H1 (cell line): ENCODE results near the gene KCNJ9. TPM values are rescaled to one million over a fixed set of nuclear protein-coding genes. Genes with fewer than 3 reads are reported as not detected.
A peak's percentile ranks its signal among the peaks of the same experiment; 100 is the strongest.

Experiments
- CTCF ChIA-PET: fragments of 300-600 bp; sonication (Branson Sonifier 250); formaldehyde crosslinking; loops from one replicate; lab custom pipeline; 2021; ENCODE audit not compliant: partially characterized antibody; lab: Charles Lee
- POLR2A ChIA-PET: fragments of 300-600 bp; sonication (Branson Sonifier 250); formaldehyde crosslinking; loops from one replicate; lab custom pipeline; 2021; ENCODE audit warnings: inconsistent platforms; ENCODE audit not compliant: partially characterized antibody; lab: Charles Lee
- DNase-seq, 2 experiments: peaks; one replicate each; pipeline versions ENCODE4 v3.0.0 to v3.0.0-alpha.2; 2010 to 2022; ENCODE audit warnings: low spot score in 2 of 2, low read depth in 1 of 2, mixed read lengths in 1 of 2
- FAIRE-seq: peaks from 2 replicates; lab custom pipeline; 2011; peaks lifted over from hg19 to GRCh38; lab: Jason Lieb, UNC
- H2AFZ ChIP-seq: 2 replicates; pipeline ENCODE4 v1.8.1; 2012; ENCODE audit warnings: low read length, inconsistent platforms
- H2AK5ac ChIP-seq: 2 replicates; pipeline ENCODE4 v1.6.1; 2013; ENCODE audit warnings: low read depth, low read length
- H2BK120ac ChIP-seq: replicated peaks from 2 replicates; pipeline ENCODE3; 2013; ENCODE audit warnings: low read depth, low read length, inconsistent platforms
- H2BK12ac ChIP-seq: 2 replicates; pipeline ENCODE4 v1.6.1; 2013; ENCODE audit warnings: low read depth, low read length
- H2BK15ac ChIP-seq: 2 replicates; pipeline ENCODE4 v1.6.1; 2013; ENCODE audit warnings: low read length
- H2BK20ac ChIP-seq: 2 replicates; pipeline ENCODE4 v1.6.1; 2013; ENCODE audit warnings: low read length
- H2BK5ac ChIP-seq: 2 replicates; pipeline ENCODE4 v1.6.1; 2013; ENCODE audit warnings: low read depth, low read length
- H3K14ac ChIP-seq: 2 replicates; pipeline ENCODE4 v1.6.1; 2013; ENCODE audit warnings: inconsistent platforms; ENCODE audit not compliant: insufficient read length
- H3K18ac ChIP-seq: 2 replicates; pipeline ENCODE4 v1.6.1; 2013; ENCODE audit warnings: low read length; ENCODE audit errors: extremely low read depth
- H3K23ac ChIP-seq: 2 replicates; pipeline ENCODE4 v1.6.1; 2013; ENCODE audit warnings: inconsistent platforms; ENCODE audit not compliant: insufficient read length
- H3K23me2 ChIP-seq: 2 replicates; pipeline ENCODE4 v1.6.1; 2013; ENCODE audit warnings: low read depth, low read length
- H3K27ac ChIP-seq: 2 replicates; pipeline ENCODE4 v1.6.1; 2011; ENCODE audit warnings: low read depth, low read length, inconsistent platforms
- H3K27me3 ChIP-seq, 4 experiments: replicated peaks in 1 of 4; 1 replicate in 1 of 4; 2 replicates in 3 of 4; pipeline versions ENCODE4 v1.6.1 to v1.8.1; 2011 to 2013; ENCODE audit warnings: low read length in 3 of 4, mild to moderate bottlenecking in 3 of 4, inconsistent platforms in 2 of 4, mixed read lengths in 2 of 4, moderate library complexity in 1 of 4; ENCODE audit not compliant: control insufficient read depth in 3 of 4, insufficient read depth in 3 of 4; ENCODE audit errors: extremely low read depth in 1 of 4
- H3K36me3 ChIP-seq, 4 experiments: 2 replicates each; pipeline versions ENCODE4 v1.6.1 to v1.8.1; 2011 to 2013; ENCODE audit warnings: mild to moderate bottlenecking in 4 of 4, low read length in 3 of 4, moderate library complexity in 2 of 4, control low read depth in 1 of 4, inconsistent platforms in 1 of 4; ENCODE audit not compliant: insufficient read depth in 4 of 4, control insufficient read depth in 2 of 4
- H3K4ac ChIP-seq: replicated peaks from 2 replicates; pipeline ENCODE3; 2013; ENCODE audit warnings: low read length, low read depth, mixed read lengths, inconsistent platforms; ENCODE audit not compliant: insufficient read length
- H3K4me1 ChIP-seq, 4 experiments: replicated peaks in 1 of 4; 1 replicate in 1 of 4; 2 replicates in 3 of 4; pipeline versions ENCODE4 v1.6.1 to v1.8.1; 2011 to 2013; ENCODE audit warnings: low read length in 3 of 4, inconsistent platforms in 2 of 4, mixed read lengths in 1 of 4; ENCODE audit not compliant: insufficient read depth in 4 of 4, control insufficient read depth in 3 of 4
- H3K4me2 ChIP-seq, 2 experiments: 2 replicates each; pipeline versions ENCODE4 v1.6.1 to v1.8.1; 2011 to 2013; ENCODE audit warnings: low read depth in 2 of 2, low read length in 2 of 2, control low read depth in 1 of 2, inconsistent platforms in 1 of 2, mild to moderate bottlenecking in 1 of 2; ENCODE audit not compliant: insufficient read depth in 1 of 2
- H3K4me3 ChIP-seq, 4 experiments: fragments of 200-600, 300-600 bp in 1 of 4; sonication (generic), shearing (Covaris generic), sonication (Bioruptor Twin) in 1 of 4; 2 replicates each; pipeline versions ENCODE4 v1.5.1 to v1.8.1; 2011 to 2016; ENCODE audit warnings: low read length in 4 of 4, low read depth in 3 of 4, control low read depth in 2 of 4, inconsistent platforms in 2 of 4, mild to moderate bottlenecking in 2 of 4, mixed read lengths in 1 of 4, moderate library complexity in 1 of 4; ENCODE audit not compliant: insufficient read depth in 2 of 4; ENCODE audit errors: extremely low read depth in 1 of 4
- H3K56ac ChIP-seq: replicated peaks from 2 replicates; pipeline ENCODE3; 2013; ENCODE audit warnings: low read depth, mild to moderate bottlenecking, mixed read lengths, low read length, inconsistent platforms; ENCODE audit not compliant: insufficient read length
- H3K79me1 ChIP-seq: 2 replicates; pipeline ENCODE4 v1.6.1; 2013; ENCODE audit warnings: low read depth, low read length, control low read depth
- H3K79me2 ChIP-seq, 2 experiments: 2 replicates each; pipeline versions ENCODE4 v1.6.1 to v1.8.1; 2012 to 2013; ENCODE audit warnings: low read length in 2 of 2, mild to moderate bottlenecking in 2 of 2, inconsistent platforms in 1 of 2; ENCODE audit not compliant: insufficient read depth in 2 of 2, control insufficient read depth in 1 of 2
- H3K9ac ChIP-seq, 4 experiments: replicated peaks in 1 of 4; 1 replicate in 1 of 4; 2 replicates in 3 of 4; pipeline versions ENCODE4 v1.6.1 to v1.8.1; 2011 to 2013; ENCODE audit warnings: low read depth in 3 of 4, low read length in 3 of 4, control low read depth in 2 of 4, mild to moderate bottlenecking in 2 of 4, moderate library complexity in 2 of 4, inconsistent platforms in 1 of 4; ENCODE audit errors: extremely low read depth in 1 of 4
- H3K9me3 ChIP-seq, 2 experiments: 2 replicates each; pipeline versions ENCODE4 v1.6.1 to v1.8.1; 2012 to 2013; ENCODE audit warnings: mild to moderate bottlenecking in 2 of 2, moderate library complexity in 2 of 2, control low read depth in 1 of 2, inconsistent platforms in 1 of 2, low read depth in 1 of 2, low read length in 1 of 2, mixed read lengths in 1 of 2; ENCODE audit not compliant: insufficient read depth in 2 of 2
- H4K20me1 ChIP-seq, 2 experiments: replicated peaks in 1 of 2; 2 replicates each; pipeline versions ENCODE3 to v1.8.1; 2011 to 2013; ENCODE audit warnings: inconsistent platforms in 2 of 2, low read length in 2 of 2, mild to moderate bottlenecking in 1 of 2; ENCODE audit not compliant: insufficient read depth in 2 of 2, control insufficient read depth in 1 of 2
- H4K5ac ChIP-seq: 2 replicates; pipeline ENCODE4 v1.6.1; 2013; ENCODE audit warnings: low read length, low read depth, mixed read lengths, inconsistent platforms; ENCODE audit not compliant: insufficient read length
- H4K8ac ChIP-seq: 2 replicates; pipeline ENCODE4 v1.8.0; 2013; ENCODE audit warnings: mild to moderate bottlenecking, moderate library complexity, low read length, inconsistent platforms; ENCODE audit not compliant: insufficient read depth; ENCODE audit errors: extremely low read depth
- H4K91ac ChIP-seq: replicated peaks from 2 replicates; pipeline ENCODE3; 2013; ENCODE audit warnings: low read length, mixed read lengths, inconsistent platforms; ENCODE audit not compliant: insufficient read length
- BCL11A ChIP-seq, 2 experiments: IDR thresholded peaks; one replicate each; pipeline ENCODE4 v1.6.1; 2011; ENCODE audit warnings: low read depth in 2 of 2, low read length in 2 of 2, mild to moderate bottlenecking in 2 of 2
- BRCA1 ChIP-seq: IDR thresholded peaks from 2 replicates; pipeline ENCODE4 v1.6.1; 2012; ENCODE audit warnings: low read depth, low read length, improper control_type of control experiment
- GABPA ChIP-seq: IDR thresholded peaks from 2 replicates; pipeline ENCODE4 v1.6.1; 2011; ENCODE audit warnings: mild to moderate bottlenecking, low read length, moderate library complexity, borderline replicate concordance; ENCODE audit not compliant: insufficient read depth
- HDAC2 ChIP-seq, 2 experiments: fragments of 300-600 bp in 1 of 2; sonication (generic) in 1 of 2; IDR thresholded peaks; 2 replicates each; pipeline ENCODE4 v1.6.1; 2011 to 2012; ENCODE audit warnings: low read depth in 2 of 2, low read length in 2 of 2, mild to moderate bottlenecking in 2 of 2, moderate library complexity in 2 of 2, borderline replicate concordance in 1 of 2, inconsistent platforms in 1 of 2
- KDM4A ChIP-seq: IDR thresholded peaks from one replicate; pipeline ENCODE4 v1.7.1; 2012; ENCODE audit warnings: low read depth, mild to moderate bottlenecking, moderate library complexity, low read length, inconsistent platforms; ENCODE audit not compliant: severe bottlenecking
- MAX ChIP-seq: IDR thresholded peaks from 2 replicates; pipeline ENCODE4 v1.6.1; 2012; ENCODE audit warnings: inconsistent platforms
- POU5F1 ChIP-seq: IDR thresholded peaks from 2 replicates; pipeline ENCODE4 v1.6.1; 2011; ENCODE audit warnings: low read depth, mild to moderate bottlenecking, low read length, moderate library complexity
- RAD21 ChIP-seq, 2 experiments: IDR thresholded peaks in 1 of 2; conservative IDR thresholded peaks in 1 of 2; 2 replicates each; pipeline ENCODE4 v1.6.1; 2011; ENCODE audit warnings: low read depth in 2 of 2, low read length in 2 of 2, improper control_type of control experiment in 1 of 2, inconsistent platforms in 1 of 2, mild to moderate bottlenecking in 1 of 2, moderate library complexity in 1 of 2
- SAP30 ChIP-seq: fragments of 300-600 bp; sonication (generic); IDR thresholded peaks from 2 replicates; pipeline ENCODE4 v1.7.1; 2012; ENCODE audit warnings: low read length, moderate library complexity, mild to moderate bottlenecking, inconsistent platforms; ENCODE audit not compliant: insufficient read depth, insufficient replicate concordance
- SRF ChIP-seq: IDR thresholded peaks from 2 replicates; pipeline ENCODE4 v1.6.1; 2011; ENCODE audit warnings: mild to moderate bottlenecking, low read depth, low read length, moderate library complexity
- TBP ChIP-seq: IDR thresholded peaks from 2 replicates; pipeline ENCODE4 v1.6.1; 2011; ENCODE audit warnings: low read depth, low read length, improper control_type of control experiment
- WGBS, 2 experiments: shearing (Covaris generic) in 1 of 2; methylation state at CpG; one replicate each; pipeline versions ENCODE4 v1.1.6 to v1.1.7; 2013 to 2015; ENCODE audit warnings: low lambda C conversion rate in 2 of 2, mixed read lengths in 2 of 2, inconsistent platforms in 1 of 2, low coverage in 1 of 2, missing lambda C conversion rate in 1 of 2; ENCODE audit not compliant: insufficient replicate concordance in 2 of 2, insufficient coverage in 1 of 2, insufficient read length in 1 of 2; ENCODE audit errors: extremely low coverage in 1 of 2, missing lambda C conversion rate in 1 of 2; 5-methylcytosine and 5-hydroxymethylcytosine counted together
- polyA plus RNA-seq, 7 experiments: library from polyadenylated mRNA; depleted of rRNA in 3 of 7; stranded (reverse) in 5 of 7; unstranded in 2 of 7; fragments of >200 nt in 5 of 7; fragments of 200-250 nt in 2 of 7; gene quantifications; 1 replicate in 5 of 7; 2 replicates in 1 of 7; 4 replicates in 1 of 7; pipeline versions ENCODE4 v1.2.1 to v1.2.3, GENCODE V29; 2011 to 2013; ENCODE audit warnings: missing spikeins in 2 of 7, mixed read lengths in 2 of 7
- total RNA-seq: library from RNA; stranded (reverse); fragmentation: NEBNext Ultra II Directional; extraction: Animal tissue kit (Norgen Biotek cat#: 25700); gene quantifications from 2 replicates; pipeline ENCODE4 v1.2.1, GENCODE V29; 2021

The KCNJ9 gene
- total and polyA plus RNA-seq, 2 of the 8 experiments (the other 6 are each of a cell fraction or from before 2014, with no cell fraction given): 0.02 to 0.13 TPM

- POLR2A ChIA-PET: interaction anchor here (0.6 to 4.2 kb wide), 10 partner anchors 8 to 145 kb away, joined by 3 to 31 read pairs (median 3); partner anchors contain the start of gene ATP1A2
- Histone ChIP-seq H3K56ac (no peak overlapping the region), H3K4me1 (peaks cover 7 to 22% (median 13%) of the 10 kb centered on the region in 4 experiments; a peak in 6 of 7 replicates), H2AFZ (no peak overlapping the region), H3K4me2 (no peak overlapping the region), H2BK15ac (no peak overlapping the region), H3K4ac (no peak overlapping the region), H3K27me3 (no peaks in the 10 kb centered on the region), H3K36me3 (no peaks in the 10 kb centered on the region), H4K91ac (no peak overlapping the region), H3K79me1 (no peaks in the 10 kb centered on the region), H3K18ac (peak overlapping the region; percentile 22; the same call in 1 of the 2 replicates), H3K23me2 (peaks cover 3% of the 10 kb centered on the region; the same call in 1 of the 2 replicates), H3K9me3 (no peaks in the 10 kb centered on the region), H3K27ac (no peak overlapping the region), H3K4me3 (no peak overlapping the region), H2AK5ac (peak overlapping the region; percentile 32; the same call in 1 of the 2 replicates), H3K79me2 (no peaks in the 10 kb centered on the region), H2BK120ac (no peak overlapping the region), H2BK5ac (no peak overlapping the region), H4K8ac (no peak overlapping the region), H4K5ac (no peak overlapping the region), H3K14ac (no peak overlapping the region), H3K23ac (no peak overlapping the region), H2BK20ac (peak overlapping the region; percentile 43; the same call in 1 of the 2 replicates), H3K9ac (no peak overlapping the region), H4K20me1 (no peaks in the 10 kb centered on the region), H2BK12ac (peak overlapping the region; percentile 7; the same call in 1 of the 2 replicates)
- FAIRE-seq (no peak), DNase-seq (no peak)
- CTCF ChIA-PET: interaction anchor here (0.6 to 7.4 kb wide), 30 partner anchors 12 to 1084 kb away, joined by 3 to 256 read pairs (median 8); partner anchors contain the start of genes ATP1A2, CASQ1, KCNJ9 and PEA15
- 60 to 100% methylated on average over 1 to 6 of the region's 6 CpGs for WGBS, 2 experiments
- TF ChIP-seq TBP: no peak
- no peak for TF ChIP-seq MAX
- no peak for TF ChIP-seq BCL11A (IDR thresholded peaks at IDR 0.05; ENCODE audit: low read depth in 2 of 2, low read length in 2 of 2)
- no peak for TF ChIP-seq SRF
- no peak for TF ChIP-seq SAP30
- no peak for TF ChIP-seq HDAC2 (IDR thresholded peaks at IDR 0.05; ENCODE audit: borderline replicate concordance in 1 of 2, low read depth in 2 of 2, low read length in 2 of 2)
- TF ChIP-seq POU5F1: no peak
- TF ChIP-seq KDM4A: no peak
- TF ChIP-seq RAD21 (IDR thresholded peaks at IDR 0.05 in 1 of 2, conservative IDR thresholded peaks at IDR 0.05 in 1 of 2; ENCODE audit: low read depth in 2 of 2, low read length in 2 of 2): no peak
- TF ChIP-seq BRCA1: no peak
- TF ChIP-seq GABPA: no peak
Measured at GRCh38 chr1:160103658-160104408, 22.5 kb downstream of the KCNJ9 start.
